ENCODE data around the gene KANSL3.
"Not testable (repeated sequence)": the region's sequence is repeated elsewhere in the genome, so short reads cannot be mapped to it uniquely, and the experiment has no call there.

KANSL3 gene

DNA sequence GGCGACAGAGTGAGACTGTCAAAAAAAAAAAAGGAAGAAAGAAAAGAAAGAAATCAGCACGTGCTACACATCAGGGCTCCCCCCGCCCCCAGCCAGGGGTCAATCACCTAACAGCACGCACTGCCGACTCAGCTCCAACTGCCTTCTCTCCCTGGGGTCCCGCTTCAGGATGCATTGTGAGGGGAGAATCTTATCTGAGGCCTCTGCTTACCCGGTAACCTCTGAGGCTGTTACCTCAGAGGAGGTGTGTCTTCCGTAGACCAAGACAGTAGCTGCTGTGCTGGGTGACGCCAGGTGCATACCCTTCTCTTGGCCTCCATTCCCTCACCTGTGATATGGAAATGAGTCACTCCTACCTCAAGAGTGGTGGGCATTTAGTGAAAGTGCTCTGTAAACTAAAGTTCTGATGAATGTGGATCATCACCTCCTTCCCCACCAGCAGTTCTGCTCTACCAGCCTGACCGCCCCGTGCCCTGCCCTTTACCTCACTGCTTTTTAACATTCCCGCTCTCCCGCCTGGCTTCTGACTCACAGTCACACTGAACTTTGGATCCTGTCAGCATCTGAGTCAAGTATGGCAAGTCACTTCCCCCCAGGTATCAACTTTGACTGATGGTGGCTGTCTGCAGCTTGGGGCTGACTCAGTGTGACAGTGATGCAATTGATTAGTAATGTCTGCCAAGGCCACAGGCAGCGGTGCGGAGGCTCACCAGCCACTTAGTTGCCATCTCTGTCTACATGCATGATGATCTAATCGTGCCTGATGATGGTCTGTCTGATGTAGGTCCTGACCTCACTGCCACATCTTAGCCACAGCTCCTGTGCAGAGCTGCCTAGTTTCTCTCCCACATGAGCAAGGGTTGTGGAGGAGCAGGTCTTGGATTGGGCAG, 81.4 kb downstream of the KANSL3 start:
- DNase-seq, result peak; percentile 59

DNA sequence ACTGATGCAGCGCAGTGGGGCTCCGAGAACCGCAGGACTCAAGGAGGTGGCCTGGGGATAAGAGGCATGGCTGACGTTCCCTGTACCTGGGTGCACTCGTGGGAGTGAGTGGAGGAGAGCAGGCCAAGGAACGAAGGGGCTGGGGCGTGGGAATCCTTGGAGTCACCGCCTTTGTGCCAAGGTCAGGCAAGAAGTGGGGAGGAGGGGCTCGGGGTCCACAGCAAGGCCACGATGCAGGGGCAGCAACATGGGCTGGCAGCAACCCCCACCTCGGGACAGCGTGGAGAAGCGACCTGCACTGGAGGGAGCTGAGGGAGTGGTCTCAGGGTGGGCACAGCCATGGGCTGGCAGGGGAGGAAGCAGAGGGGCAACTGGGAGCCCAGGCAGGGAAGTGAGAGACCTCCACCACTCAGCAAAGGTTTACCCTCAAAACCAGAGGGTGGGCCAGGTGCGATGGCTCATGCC, 82.9 kb downstream of the KANSL3 start:
- no peak for DNase-seq

DNA sequence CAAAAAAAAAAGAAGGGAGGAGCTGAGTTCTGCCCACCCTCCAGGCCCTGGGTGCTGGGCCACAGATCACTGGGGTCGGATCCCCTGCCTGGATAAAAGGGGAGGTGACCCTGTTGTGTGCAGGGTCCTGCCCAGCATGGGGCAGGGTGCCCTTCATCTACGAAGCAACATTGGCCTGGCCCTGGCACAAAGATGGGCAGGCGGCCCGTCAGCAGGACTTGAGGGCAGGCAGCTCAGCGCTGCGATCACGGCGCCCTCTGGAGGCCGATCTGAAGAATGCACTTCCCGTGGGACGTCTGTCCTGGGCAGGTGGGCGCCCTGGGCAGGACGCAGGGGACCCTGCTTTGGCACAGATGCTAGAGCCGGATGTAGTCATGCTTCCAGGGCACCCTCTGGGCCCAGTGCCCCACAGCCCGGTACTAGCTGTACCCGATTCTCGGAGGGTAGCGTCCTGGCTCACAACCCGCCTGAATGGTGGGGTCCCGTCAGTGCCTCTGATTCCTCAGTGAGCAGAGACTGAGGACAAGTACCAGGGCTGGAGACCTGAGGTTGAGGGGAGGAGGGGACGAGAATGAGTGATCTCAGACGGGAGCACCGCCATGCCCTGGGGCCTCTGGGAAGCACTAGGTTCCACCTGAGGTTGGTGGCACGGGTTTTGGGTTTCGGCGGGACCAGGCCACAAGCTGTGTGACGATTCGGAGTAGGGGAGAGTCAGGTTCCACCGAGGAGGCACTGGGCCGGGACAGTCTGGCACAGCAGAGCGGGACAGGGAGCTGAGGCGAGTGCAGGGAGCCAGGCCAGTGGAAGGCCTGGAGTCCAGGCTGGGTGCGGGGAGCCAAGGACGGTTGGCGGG, 83.6 kb downstream of the KANSL3 start:
- peak; percentile 54 for DNase-seq

DNA sequence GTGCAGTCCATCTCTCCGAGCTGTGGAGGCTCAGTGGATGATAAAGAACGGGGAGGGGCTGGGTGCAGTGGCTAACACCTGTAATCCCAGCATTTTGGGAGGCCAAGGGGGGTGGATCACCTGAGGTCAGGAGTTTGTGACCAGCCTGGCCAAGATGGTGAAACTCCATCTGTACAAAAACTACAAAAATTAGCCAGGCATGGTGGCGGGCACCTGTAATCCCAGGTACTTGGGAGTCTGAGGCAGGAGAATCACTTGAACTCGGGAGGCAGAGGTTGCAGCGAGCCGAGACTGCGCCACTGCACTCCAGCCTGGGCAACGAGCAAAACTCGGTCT, 84.2 kb downstream of the KANSL3 start:
- not testable (repeated sequence) for DNase-seq

DNA sequence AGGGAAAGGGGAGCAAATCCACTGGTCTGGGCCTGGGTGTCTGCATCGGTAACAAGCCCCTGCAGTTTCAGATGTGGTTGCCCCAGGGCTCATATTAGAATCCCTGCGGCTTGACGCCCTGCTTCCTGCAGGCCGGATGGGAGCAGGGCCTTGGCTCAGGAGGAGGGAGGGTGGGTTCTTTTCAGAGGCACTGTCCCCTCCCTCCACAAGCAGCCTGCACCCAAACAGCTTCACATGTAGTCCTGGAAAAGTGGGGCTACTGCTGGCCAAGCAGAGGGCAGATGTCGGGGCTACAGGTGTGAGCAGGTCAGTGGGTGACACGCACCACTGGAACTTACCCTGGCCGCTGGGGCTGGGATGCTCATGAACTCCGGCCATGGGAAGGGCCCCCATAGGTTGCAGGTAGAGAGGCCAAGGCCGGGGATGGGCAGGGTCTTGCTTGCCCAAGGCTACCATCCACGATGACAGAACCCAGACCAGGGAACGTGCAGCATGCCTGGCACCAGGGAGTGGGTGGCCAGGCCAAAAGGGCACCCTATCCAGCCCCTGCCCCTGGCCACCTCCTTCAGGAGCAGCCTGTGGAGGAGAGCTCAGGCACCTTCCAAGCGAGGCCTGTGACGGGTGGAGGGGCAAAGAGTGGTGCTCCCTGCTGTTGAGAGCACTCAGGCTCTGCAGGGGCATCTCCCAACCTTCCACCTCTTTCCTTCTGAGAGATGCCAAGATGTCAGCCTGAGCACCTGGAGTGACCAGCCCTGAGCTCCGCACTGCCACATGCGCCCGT, 84.7 kb downstream of the KANSL3 start:
- DNase-seq, result no peak

DNA sequence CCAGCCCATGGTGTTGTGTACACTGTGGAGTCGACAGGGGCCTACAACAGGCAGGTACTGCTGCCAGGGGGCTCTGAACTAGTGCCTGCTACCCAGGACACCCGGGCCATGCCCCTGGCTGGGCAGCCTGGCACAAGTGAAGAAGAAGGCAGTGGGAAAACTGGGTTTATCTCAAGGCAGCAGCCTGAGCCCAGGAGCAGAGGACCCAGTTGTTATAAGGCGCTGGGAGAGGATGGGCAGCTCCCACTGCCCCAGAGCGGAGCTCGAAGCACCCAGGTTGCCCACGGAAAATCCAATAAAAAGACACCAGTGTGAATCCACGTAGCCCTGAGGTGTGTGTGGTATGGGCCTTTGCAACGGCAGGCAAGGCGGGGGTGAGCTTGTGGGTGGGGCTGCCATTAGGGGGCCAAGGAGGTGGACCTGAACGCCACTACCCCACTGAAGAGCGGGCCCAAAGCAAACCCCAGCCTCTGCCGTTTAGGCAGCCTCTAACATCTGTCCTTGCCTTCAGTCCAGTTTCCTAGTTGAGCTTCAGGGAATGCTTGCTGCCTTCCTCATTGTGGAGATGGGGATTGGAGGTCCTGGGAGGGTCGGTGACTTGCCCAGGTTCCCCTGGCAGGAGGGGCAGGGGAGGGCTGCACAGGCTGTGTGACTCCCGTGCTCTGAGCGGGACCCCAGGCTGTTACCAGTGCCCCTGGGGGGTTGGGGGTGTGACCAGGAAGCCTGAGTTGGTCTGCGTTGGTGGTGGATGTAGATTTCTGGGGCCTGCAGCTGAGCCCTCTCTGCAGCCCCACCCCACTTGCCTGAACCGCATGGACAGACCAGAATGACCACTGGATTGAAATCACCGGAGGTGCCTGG, 85.6 kb downstream of the KANSL3 start:
- DNase-seq, result no peak

DNA sequence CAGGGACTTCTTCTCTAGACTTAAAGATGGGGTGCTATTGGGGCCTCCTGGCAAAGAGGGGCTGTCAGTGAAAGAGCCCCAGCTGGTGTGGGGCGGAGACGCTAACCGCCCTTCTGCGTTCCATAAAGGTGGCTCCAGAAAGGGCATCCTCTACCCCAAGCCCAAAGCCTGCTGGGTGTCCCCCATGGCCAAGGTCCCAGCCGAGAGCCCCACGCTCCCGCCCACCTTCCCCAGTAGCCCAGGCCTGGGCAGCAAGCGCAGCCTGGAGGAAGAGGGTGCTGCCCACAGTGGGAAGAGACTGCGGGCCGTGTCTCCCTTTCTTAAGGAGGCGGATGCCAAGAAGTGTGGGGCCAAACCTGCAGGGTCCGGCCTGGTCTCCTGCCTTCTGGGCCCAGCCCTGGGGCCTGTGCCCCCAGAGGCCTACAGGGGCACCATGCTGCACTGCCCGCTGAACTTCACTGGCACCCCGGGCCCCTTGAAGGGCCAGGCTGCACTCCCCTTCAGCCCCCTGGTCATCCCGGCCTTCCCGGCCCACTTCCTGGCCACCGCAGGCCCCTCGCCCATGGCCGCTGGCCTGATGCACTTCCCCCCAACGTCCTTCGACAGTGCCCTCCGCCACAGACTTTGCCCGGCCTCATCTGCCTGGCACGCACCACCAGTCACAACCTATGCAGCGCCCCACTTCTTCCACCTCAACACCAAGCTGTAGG, 86.4 kb downstream of the KANSL3 start:
- DNase-seq, result no peak

DNA sequence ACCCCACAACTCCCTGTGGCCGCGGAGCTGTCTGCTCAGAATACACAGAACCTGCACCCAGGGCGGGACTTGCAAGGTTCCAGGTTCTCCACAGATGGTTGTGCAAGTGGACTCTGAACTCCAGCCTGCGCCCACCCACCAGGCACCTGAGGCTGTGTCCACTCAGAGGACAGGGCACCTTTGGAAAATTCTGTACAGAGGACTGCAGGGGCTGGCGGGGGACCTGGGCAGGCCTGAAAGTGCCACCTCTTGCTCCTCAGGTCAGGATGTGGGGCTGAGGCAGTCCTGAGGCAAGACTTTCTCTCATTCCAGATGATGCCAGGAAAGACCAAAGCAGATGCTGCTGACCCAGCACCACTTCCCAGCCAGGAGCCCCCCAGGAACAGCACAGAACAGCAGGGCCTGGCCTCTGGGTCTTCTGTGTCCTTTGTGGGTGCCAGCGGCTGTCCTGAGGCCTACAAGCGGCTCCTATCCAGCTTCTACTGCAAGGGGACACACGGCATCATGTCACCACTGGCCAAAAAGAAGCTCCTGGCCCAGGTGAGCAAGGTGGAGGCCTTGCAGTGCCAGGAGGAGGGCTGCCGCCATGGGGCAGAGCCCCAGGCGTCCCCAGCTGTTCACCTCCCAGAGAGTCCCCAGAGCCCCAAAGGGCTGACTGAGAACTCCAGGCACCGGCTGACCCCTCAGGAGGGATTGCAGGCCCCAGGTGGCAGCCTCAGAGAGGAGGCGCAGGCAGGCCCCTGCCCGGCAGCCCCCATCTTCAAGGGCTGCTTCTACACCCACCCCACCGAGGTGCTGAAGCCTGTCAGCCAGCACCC, 87.1 kb downstream of the KANSL3 start:
- no peak for DNase-seq

DNA sequence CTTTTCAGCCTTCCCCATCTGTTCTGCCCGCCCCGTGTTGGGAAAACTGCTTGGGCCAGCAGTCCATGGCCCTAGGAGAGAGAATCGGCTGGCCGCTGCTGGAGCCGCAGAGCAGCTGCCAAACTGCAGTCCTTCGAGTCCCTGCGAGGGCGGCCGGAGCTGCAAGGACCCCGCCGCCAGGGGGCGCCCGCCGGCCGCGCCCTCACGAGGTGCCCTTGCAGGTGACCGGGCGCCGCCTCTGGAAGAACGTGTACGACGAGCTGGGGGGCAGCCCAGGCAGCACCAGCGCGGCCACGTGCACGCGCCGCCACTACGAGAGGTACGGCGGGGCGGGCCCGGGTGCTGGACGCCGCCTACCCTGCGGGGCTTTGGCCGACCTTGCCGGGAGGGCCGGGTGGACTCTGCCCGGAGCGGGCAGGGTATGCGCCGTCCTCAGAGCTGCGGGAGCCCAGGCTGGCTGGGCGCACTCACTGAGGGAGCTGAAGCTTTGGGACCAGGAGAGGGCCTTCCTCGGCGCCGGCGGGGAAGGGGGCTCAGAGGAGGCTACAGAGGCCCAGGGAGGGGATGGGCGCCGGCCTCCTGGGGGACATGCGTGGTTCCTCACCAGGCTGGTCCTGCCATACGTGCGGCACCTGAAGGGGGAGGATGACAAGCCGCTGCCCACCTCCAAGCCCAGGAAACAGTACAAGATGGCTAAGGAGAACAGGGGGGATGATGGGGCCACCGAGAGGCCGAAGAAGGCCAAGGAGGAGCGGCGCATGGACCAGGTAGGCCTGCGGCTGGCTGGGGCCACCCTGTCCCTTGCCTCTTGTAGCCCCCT, 87.9 kb downstream of the KANSL3 start:
- no peak for DNase-seq

DNA sequence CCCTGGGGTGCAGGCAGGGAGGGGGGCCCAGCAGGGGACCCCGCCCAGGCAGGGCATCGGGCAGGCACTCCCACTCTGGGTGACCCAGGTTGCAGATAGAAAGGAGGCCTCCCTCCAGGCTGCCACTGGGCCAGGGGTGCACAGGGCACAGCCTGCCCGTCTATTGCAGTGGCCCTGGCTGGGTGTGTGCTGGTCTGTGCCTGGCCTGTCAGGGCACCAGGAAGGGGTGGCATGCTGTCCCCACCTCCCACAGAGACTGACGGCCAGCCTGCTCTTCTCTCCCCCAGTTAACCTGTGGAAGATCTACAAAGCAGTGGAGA, 88.7 kb downstream of the KANSL3 start:
- no peak for DNase-seq

DNA sequence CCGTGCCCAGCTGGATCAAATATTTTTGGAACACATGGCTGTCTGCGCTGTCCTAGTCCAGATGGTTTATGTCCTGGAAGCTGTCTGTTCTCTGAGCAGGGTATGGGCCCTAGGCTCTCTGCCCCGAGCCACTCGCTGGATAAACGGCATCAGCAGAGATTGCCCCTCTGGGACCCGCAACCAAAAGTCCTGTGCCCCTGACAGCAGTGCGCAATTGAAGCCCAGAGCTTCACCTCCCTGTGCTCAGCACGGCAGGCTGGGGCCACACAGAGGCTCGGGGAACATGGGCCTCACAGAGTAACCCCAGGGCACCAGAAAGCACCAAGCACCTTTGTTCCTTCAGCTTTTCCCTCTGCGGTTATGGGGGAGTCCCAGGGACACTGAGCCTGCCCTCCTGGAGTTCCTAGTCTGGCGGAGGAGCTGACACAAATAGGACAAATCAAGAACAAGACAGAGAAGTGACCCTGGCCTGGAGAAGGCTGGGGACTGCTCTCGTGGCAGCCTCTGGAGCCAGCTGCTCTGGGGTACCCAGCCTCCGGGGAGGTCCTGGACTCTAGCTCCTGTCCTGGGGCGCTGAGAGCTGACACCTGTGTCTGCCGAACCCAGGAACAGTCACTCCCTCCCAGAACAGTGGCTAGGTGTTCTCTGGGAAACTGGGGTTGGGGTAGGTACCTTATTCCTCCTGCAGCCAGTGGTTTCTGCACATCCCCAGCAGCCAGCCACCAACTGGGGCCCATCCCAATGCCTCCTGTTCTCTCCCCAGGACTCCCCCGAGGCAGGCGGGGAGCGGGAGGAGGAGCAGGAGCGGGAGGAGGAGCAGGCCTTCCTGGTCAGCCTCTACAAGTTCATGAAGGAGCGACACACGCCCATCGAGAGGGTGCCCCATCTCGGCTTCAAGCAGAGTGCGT, 89.3 kb downstream of the KANSL3 start:
- no peak for DNase-seq

DNA sequence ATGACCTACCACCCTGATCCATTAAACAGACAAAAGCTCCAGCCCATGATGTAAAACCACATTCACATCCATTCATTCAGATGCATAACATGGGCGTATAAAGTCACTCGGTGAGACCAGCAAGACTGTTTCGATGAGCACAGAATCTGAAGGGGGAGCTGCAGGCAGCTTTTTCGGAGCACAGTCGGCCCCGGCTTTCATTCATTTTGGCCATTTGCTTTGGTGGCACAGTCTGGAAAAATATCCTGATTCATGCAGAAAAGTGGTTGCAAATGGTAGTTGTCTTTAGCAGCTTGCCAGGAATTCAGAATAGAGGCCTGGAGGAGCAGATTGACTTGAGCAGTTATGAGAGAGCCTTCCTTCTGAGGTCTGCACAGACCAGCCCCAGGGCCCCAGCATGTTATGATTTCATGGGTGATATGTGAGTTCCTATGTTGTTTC, 90.4 kb downstream of the KANSL3 start:
- DNase-seq, result peak; percentile 79

DNA sequence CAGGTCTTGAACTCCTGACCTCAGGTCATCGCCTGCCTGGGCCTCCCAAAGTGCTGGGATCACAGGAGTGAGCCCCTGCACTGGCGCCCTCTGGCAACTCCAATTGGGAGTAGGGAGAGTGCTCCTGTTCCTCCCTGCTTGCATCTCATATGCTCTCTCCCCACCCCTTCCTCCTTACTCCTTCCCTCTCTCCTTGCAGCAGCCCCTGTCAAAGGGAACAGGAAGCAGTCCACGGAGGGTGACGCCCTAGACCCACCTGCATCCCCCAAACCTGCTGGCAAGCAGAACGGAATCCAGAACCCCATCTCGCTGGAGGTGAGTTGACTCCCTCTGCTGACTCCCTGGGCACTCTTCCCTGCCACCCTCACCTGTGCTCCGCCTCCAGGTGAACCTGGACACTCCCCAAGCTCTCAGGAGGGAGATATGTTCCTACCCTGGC, 90.9 kb downstream of the KANSL3 start:
- DNase-seq, result no peak

DNA sequence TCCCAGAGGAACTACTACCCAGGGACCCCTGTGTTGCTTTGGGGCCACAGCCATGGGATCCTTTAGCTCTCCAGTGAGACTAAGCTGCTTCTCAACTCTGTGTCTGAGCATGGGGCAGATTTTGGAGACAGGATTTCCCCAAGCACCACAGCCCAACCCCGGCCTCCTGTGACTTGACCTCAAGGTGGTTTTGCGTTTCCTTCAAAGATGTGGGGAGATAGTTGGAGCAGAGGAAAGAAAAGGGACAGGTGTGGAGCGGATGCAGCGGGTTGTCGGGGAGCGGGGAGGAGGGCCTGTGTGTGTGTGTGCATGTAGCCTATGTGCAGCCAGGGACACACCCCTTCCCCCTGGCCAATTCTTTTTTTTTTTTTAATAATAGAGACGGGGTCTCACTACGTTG, 91.3 kb downstream of the KANSL3 start:
- DNase-seq, result no peak

DNA sequence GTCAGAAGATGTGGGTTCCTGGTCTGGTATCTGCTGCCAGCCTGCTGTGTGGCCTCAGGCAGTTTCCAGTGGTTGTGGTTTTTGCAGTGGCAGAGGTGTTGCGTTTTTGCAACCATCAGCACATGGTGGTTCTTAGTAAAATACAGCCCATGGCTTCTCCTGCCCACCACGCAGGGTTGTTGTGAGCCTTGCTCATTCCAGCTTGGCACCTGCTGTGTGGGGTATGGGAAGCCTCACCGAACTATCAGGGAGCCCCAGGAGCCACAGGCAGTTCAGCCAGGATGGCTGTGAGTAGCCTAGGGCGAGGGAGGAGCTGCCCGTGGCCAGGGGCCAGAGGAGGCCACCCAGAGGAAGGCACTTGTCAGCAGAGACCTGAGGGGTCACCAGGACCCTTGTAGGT, 91.8 kb downstream of the KANSL3 start:
- no peak for DNase-seq

Measured in fibroblast of skin of scalp (primary cell).